ENCODE data around the gene FNDC3B. TPM values are rescaled to one million over a fixed set of nuclear protein-coding genes. Genes with fewer than 3 reads are reported as not detected.

Gene FNDC3B
- total and polyA plus RNA-seq, 2 of the 8 experiments (the other 6 are each of a cell fraction or from before 2014, with no cell fraction given), result 14.1 to 44.4 TPM

- H2AK5ac ChIP-seq (ENCODE audit: low read depth, low read length), result no peak overlapping the region
- H3K4me3 ChIP-seq (ENCODE audit: extremely low read depth in 1 of 4, insufficient read depth in 2 of 4, low read depth in 3 of 4, low read length in 4 of 4), result no peak overlapping the region
- no peaks in the 10 kb centered on the region for H3K27me3 ChIP-seq (replicated peaks in 1 of 4; ENCODE audit: control insufficient read depth in 3 of 4, extremely low read depth in 1 of 4, insufficient read depth in 3 of 4, low read length in 3 of 4)
- H2AFZ ChIP-seq (ENCODE audit: low read length), result no peak overlapping the region
- TF ChIP-seq BACH1 (IDR thresholded peaks at IDR 0.05; ENCODE audit: low read length) (no peak), SRF (IDR thresholded peaks at IDR 0.05; ENCODE audit: low read depth, low read length) (no peak), EP300 (IDR thresholded peaks at IDR 0.05; ENCODE audit: borderline replicate concordance in 1 of 2, low read depth in 2 of 2, low read length in 2 of 2) (no peak), TCF12 (IDR thresholded peaks at IDR 0.05; ENCODE audit: low read depth, low read length) (no peak), SIRT6 (IDR thresholded peaks at IDR 0.05; ENCODE audit: low read length) (no peak), TAF1 (IDR thresholded peaks at IDR 0.05; ENCODE audit: low read depth, low read length) (no peak), CBX5 (IDR thresholded peaks at IDR 0.05; ENCODE audit: low read depth, low read length) (no peak), CBX8 (IDR thresholded peaks at IDR 0.05; ENCODE audit: borderline replicate concordance, low read depth, low read length) (no peak), HDAC2 (IDR thresholded peaks at IDR 0.05; ENCODE audit: borderline replicate concordance in 1 of 2, low read depth in 2 of 2, low read length in 2 of 2) (no peak)
- H3K4me2 ChIP-seq (ENCODE audit: insufficient read depth in 1 of 2, low read depth in 2 of 2, low read length in 2 of 2), result no peak overlapping the region
- H2BK5ac ChIP-seq (ENCODE audit: low read depth, low read length), result no peak overlapping the region
- FAIRE-seq (no peak), DNase-seq (ENCODE audit: low read depth in 1 of 2, low spot score in 2 of 2) (no peak)
- no peak overlapping the region for H4K91ac ChIP-seq (replicated peaks; ENCODE audit: insufficient read length, low read length)
- no peak overlapping the region for H3K23ac ChIP-seq (ENCODE audit: insufficient read length)
- no peak overlapping the region for H4K8ac ChIP-seq (ENCODE audit: extremely low read depth, insufficient read depth, low read length)
- no peak overlapping the region for H3K27ac ChIP-seq (ENCODE audit: low read depth, low read length)
- no peak overlapping the region for H2BK12ac ChIP-seq (ENCODE audit: low read depth, low read length)
- no peak overlapping the region for H3K18ac ChIP-seq (ENCODE audit: extremely low read depth, low read length)
- 93% methylated on average over 3 of the region's 3 CpGs; no CpG with 5 or more reads in 1 of the 2 experiments for WGBS, 2 experiments (ENCODE audit: extremely low coverage in 1 of 2, insufficient coverage in 1 of 2, insufficient read length in 1 of 2, insufficient replicate concordance in 2 of 2, low coverage in 1 of 2, low lambda C conversion rate in 2 of 2, missing lambda C conversion rate in 1 of 2)
- no peaks in the 10 kb centered on the region for H3K79me1 ChIP-seq (ENCODE audit: low read depth, low read length)
- H3K4me1 ChIP-seq (replicated peaks in 1 of 4; ENCODE audit: control insufficient read depth in 3 of 4, insufficient read depth in 4 of 4, low read length in 3 of 4), result no peaks in the 10 kb centered on the region
- no peak overlapping the region for H3K56ac ChIP-seq (replicated peaks; ENCODE audit: insufficient read length, low read depth, low read length)
- no peak overlapping the region for H4K5ac ChIP-seq (ENCODE audit: insufficient read length, low read depth, low read length)
- no peak overlapping the region for H2BK20ac ChIP-seq (ENCODE audit: low read length)
- no peaks in the 10 kb centered on the region for H3K23me2 ChIP-seq (ENCODE audit: low read depth, low read length)
- H3K9ac ChIP-seq (replicated peaks in 1 of 4; ENCODE audit: extremely low read depth in 1 of 4, low read depth in 3 of 4, low read length in 3 of 4), result no peak overlapping the region
- H4K20me1 ChIP-seq (replicated peaks in 1 of 2; ENCODE audit: control insufficient read depth in 1 of 2, insufficient read depth in 2 of 2, low read length in 2 of 2), result no peaks in the 10 kb centered on the region
- ChIA-PET POLR2A (ENCODE audit: partially characterized antibody) (no interaction called here), CTCF (ENCODE audit: partially characterized antibody) (interaction anchor here (1.2 to 2.2 kb wide), 2 partner anchors 9 to 241 kb away, joined by 3 to 5 read pairs; no protein-coding TSS in a partner anchor)
- H3K9me3 ChIP-seq (ENCODE audit: insufficient read depth in 2 of 2, low read depth in 1 of 2, low read length in 1 of 2), result no peaks in the 10 kb centered on the region
- H3K4ac ChIP-seq (replicated peaks; ENCODE audit: insufficient read length, low read depth, low read length), result no peak overlapping the region
- peaks cover 3 to 20% (median 9%) of the 10 kb centered on the region in 4 experiments; a peak in 7 of 8 replicates for H3K36me3 ChIP-seq (ENCODE audit: control insufficient read depth in 2 of 4, insufficient read depth in 4 of 4, low read length in 3 of 4)
- no peak overlapping the region for H3K14ac ChIP-seq (ENCODE audit: insufficient read length)
- H2BK15ac ChIP-seq (ENCODE audit: low read length), result no peak overlapping the region
- H2BK120ac ChIP-seq (replicated peaks; ENCODE audit: low read depth, low read length), result no peak overlapping the region
- no peaks in the 10 kb centered on the region for H3K79me2 ChIP-seq (ENCODE audit: control insufficient read depth in 1 of 2, insufficient read depth in 2 of 2, low read length in 2 of 2)
These were observed 315.6 kb downstream of the FNDC3B start for GRCh38 chr3:172354931-172355499.
